SK-N-MC (cell line): Measurements from ENCODE around the gene TOM1.

Experiments
- DNase-seq: peaks from one replicate; pipeline ENCODE4 v3.0.0-alpha.2; 2011; ENCODE audit warnings: low read depth, low spot score
- H3K27ac ChIP-seq: fragments of 200-600 bp; sonication (generic); 2 replicates; pipeline ENCODE4 v1.5.1; 2016; ENCODE audit warnings: mixed run types
- H3K36me3 ChIP-seq: fragments of 200-600 bp; sonication (generic); 2 replicates; pipeline ENCODE4 v1.6.1; 2017; ENCODE audit warnings: antibody characterized with exemption, low read length, mixed read lengths; ENCODE audit not compliant: insufficient read depth
- H3K4me3 ChIP-seq: fragments of 200-600 bp; sonication (generic); 2 replicates; pipeline ENCODE4 v1.5.1; 2016
- H3K9ac ChIP-seq: fragments of 200-600 bp; sonication (generic); 2 replicates; pipeline ENCODE4 v1.8.0; 2017; ENCODE audit warnings: mixed run types, mixed read lengths; ENCODE audit not compliant: insufficient read length
- H3K9me3 ChIP-seq: fragments of 200-600 bp; sonication (generic); 2 replicates; pipeline ENCODE4 v1.6.1; 2017; ENCODE audit warnings: low read depth, mild to moderate bottlenecking, antibody characterized with exemption, low read length, moderate library complexity, mixed read lengths
- EZH2 ChIP-seq: fragments of 200-600 bp; sonication (generic); IDR thresholded peaks from one replicate; pipeline ENCODE4 v1.6.1; 2017; ENCODE audit warnings: antibody characterized with exemption
- FOXP2 ChIP-seq: optimal IDR thresholded peaks from 2 replicates; pipeline ENCODE3; 2011; ENCODE audit warnings: mild to moderate bottlenecking, moderate library complexity; ENCODE audit not compliant: insufficient read depth; ENCODE audit errors: extremely low read length, control extremely low read depth
- POLR2AphosphoS5 ChIP-seq: IDR thresholded peaks from 2 replicates; pipeline ENCODE4 v1.6.1; 2012; ENCODE audit warnings: mild to moderate bottlenecking, low read depth, low read length, borderline replicate concordance

The TOM1 gene

GRCh38 chr22:35299673-35300499, at the start of gene TOM1:
Gene TOM1, plus strand, starts transcription at chr22:35299894. Its CDS starts 35 bp downstream, at chr22:35299929.
- H3K36me3 ChIP-seq = peaks cover 24% of the 10 kb centered on the region
- DNase-seq = peak; percentile 96
- peak within 1 kb of the TSS; percentile 88 for H3K4me3 ChIP-seq
- H3K9me3 ChIP-seq = no peaks in the 10 kb centered on the region
- peak within 1 kb of the TSS; percentile 72 for H3K27ac ChIP-seq
- peak within 1 kb of the TSS; percentile 92 for H3K9ac ChIP-seq
- TF ChIP-seq FOXP2 = peak; percentile 66
- TF ChIP-seq EZH2 = no peak
- peak; percentile 67 for TF ChIP-seq POLR2AphosphoS5

GRCh38 chr22:35250156-35250555, 49.5 kb upstream of the TOM1 start:
- Histone ChIP-seq H3K36me3 (no peaks in the 10 kb centered on the region), H3K9ac (no peak overlapping the region), H3K27ac (no peak overlapping the region), H3K4me3 (no peak overlapping the region), H3K9me3 (no peaks in the 10 kb centered on the region)
- no peak for DNase-seq
- TF ChIP-seq POLR2AphosphoS5 (no peak), FOXP2 (no peak), EZH2 (no peak)

- Histone ChIP-seq H3K4me3 (no peak overlapping the region), H3K9me3 (no peaks in the 10 kb centered on the region), H3K27ac (no peak overlapping the region), H3K9ac (no peak overlapping the region), H3K36me3 (peaks cover 5% of the 10 kb centered on the region)
- DNase-seq = no peak
- TF ChIP-seq FOXP2 = no peak
- TF ChIP-seq POLR2AphosphoS5 = no peak
- TF ChIP-seq EZH2 = no peak
Measured at GRCh38 chr22:35253946-35254345, 45.7 kb upstream of the TOM1 start.

- Histone ChIP-seq H3K27ac (peak overlapping the region; percentile 97), H3K4me3 (peak overlapping the region; percentile 84), H3K9ac (peak overlapping the region; percentile 99), H3K36me3 (peaks cover 21% of the 10 kb centered on the region), H3K9me3 (no peaks in the 10 kb centered on the region)
- no peak for DNase-seq
- TF ChIP-seq POLR2AphosphoS5 = no peak
- TF ChIP-seq FOXP2 = no peak
- no peak for TF ChIP-seq EZH2
Measured at GRCh38 chr22:35257002-35257320, 42.7 kb upstream of the TOM1 start.

GRCh38 chr22:35257321-35258190, 42.1 kb upstream of the TOM1 start, which contains the start of gene HMGXB4:
Gene HMGXB4, plus strand, starts transcription at chr22:35257493. Its CDS starts 4,898 bp downstream, at chr22:35262391.
- TF ChIP-seq FOXP2 (no peak), POLR2AphosphoS5 (peak; percentile 76; the same call in 1 of the 2 replicates)
- Histone ChIP-seq H3K9me3 (no peaks in the 10 kb centered on the region), H3K27ac (peak within 1 kb of the TSS; percentile 97), H3K4me3 (peak within 1 kb of the TSS; percentile 84), H3K36me3 (peaks cover 27% of the 10 kb centered on the region), H3K9ac (peak within 1 kb of the TSS; percentile 99)
- DNase-seq = peak; percentile 37

- Histone ChIP-seq H3K36me3 (peaks cover 35% of the 10 kb centered on the region), H3K9me3 (no peaks in the 10 kb centered on the region), H3K4me3 (peak overlapping the region; percentile 84), H3K9ac (peak overlapping the region; percentile 99), H3K27ac (peak overlapping the region; percentile 97)
- DNase-seq = peak; percentile 50
- TF ChIP-seq POLR2AphosphoS5 = peak; percentile 64; the same call in 1 of the 2 replicates
- no peak for TF ChIP-seq FOXP2
- TF ChIP-seq EZH2 = no peak
Measured at GRCh38 chr22:35258191-35258988, 41.3 kb upstream of the TOM1 start.

- H3K9ac ChIP-seq = no peak overlapping the region
- H3K36me3 ChIP-seq = peaks cover 85% of the 10 kb centered on the region
- H3K27ac ChIP-seq = no peak overlapping the region
- H3K4me3 ChIP-seq = no peak overlapping the region
- no peaks in the 10 kb centered on the region for H3K9me3 ChIP-seq
- TF ChIP-seq EZH2 = no peak
- TF ChIP-seq POLR2AphosphoS5 = no peak
- TF ChIP-seq FOXP2 = no peak
- DNase-seq = no peak
Measured at GRCh38 chr22:35264986-35265385, 34.7 kb upstream of the TOM1 start.
